Nephron progenitor cell (in vitro differentiated cells): ENCODE data around the gene PIK3C3.

ENCODE experiments used
- DNase-seq: peaks from one replicate; pipeline ENCODE4 v3.0.0; 2021
- H3K27ac Mint-ChIP-seq: 2 replicates; pipeline ENCODE4 v1.8.0; 2021; ENCODE audit warnings: mild to moderate bottlenecking, moderate library complexity, mixed read lengths
- H3K27me3 Mint-ChIP-seq: 2 replicates; pipeline ENCODE4 v1.8.0; 2021; ENCODE audit warnings: mild to moderate bottlenecking, low read depth, mixed read lengths; ENCODE audit not compliant: poor library complexity
- H3K36me3 Mint-ChIP-seq: 2 replicates; pipeline ENCODE4 v1.8.0; 2021; ENCODE audit warnings: low read depth, mixed read lengths
- H3K4me1 Mint-ChIP-seq: 2 replicates; pipeline ENCODE4 v1.8.0; 2021; ENCODE audit warnings: mixed read lengths
- H3K4me3 Mint-ChIP-seq: 2 replicates; pipeline ENCODE4 v1.8.0; 2021; ENCODE audit warnings: mild to moderate bottlenecking, moderate library complexity, mixed read lengths
- H3K9me3 Mint-ChIP-seq: 2 replicates; pipeline ENCODE4 v1.8.0; 2021; ENCODE audit warnings: mild to moderate bottlenecking, moderate library complexity, mixed read lengths
- CTCF ChIP-seq: fragments of 200-600 bp; sonication (generic); IDR thresholded peaks from 2 replicates; pipeline ENCODE4 v1.5.0; 2021; ENCODE audit warnings: antibody characterized with exemption

Gene PIK3C3

GRCh38 chr18:41966943-41967342 lies 11.9 kb downstream of the PIK3C3 start:
- peaks cover 30% of the 10 kb centered on the region for H3K36me3 Mint-ChIP-seq
- H3K4me1 Mint-ChIP-seq, result no peaks in the 10 kb centered on the region
- TF ChIP-seq CTCF, result no peak
- H3K27ac Mint-ChIP-seq, result peak overlapping the region; percentile 20
- H3K9me3 Mint-ChIP-seq, result no peaks in the 10 kb centered on the region
- no peak overlapping the region for H3K4me3 Mint-ChIP-seq
- no peak for DNase-seq
- H3K27me3 Mint-ChIP-seq, result no peaks in the 10 kb centered on the region

- no peak for DNase-seq
- H3K4me3 Mint-ChIP-seq, result no peak overlapping the region
- H3K4me1 Mint-ChIP-seq, result peaks cover 7% of the 10 kb centered on the region
- no peaks in the 10 kb centered on the region for H3K27me3 Mint-ChIP-seq
- TF ChIP-seq CTCF, result no peak
- H3K36me3 Mint-ChIP-seq, result peaks cover 30% of the 10 kb centered on the region
- no peaks in the 10 kb centered on the region for H3K9me3 Mint-ChIP-seq
- H3K27ac Mint-ChIP-seq, result no peak overlapping the region
These were observed 12.6 kb downstream of the PIK3C3 start for GRCh38 chr18:41967680-41968079.

- Mint-ChIP-seq H3K4me3 (no peak overlapping the region), H3K27ac (no peak overlapping the region), H3K27me3 (no peaks in the 10 kb centered on the region), H3K4me1 (peaks cover 10% of the 10 kb centered on the region), H3K36me3 (peaks cover 25% of the 10 kb centered on the region), H3K9me3 (no peaks in the 10 kb centered on the region)
- TF ChIP-seq CTCF, result no peak
- no peak for DNase-seq
These were observed 14.8 kb downstream of the PIK3C3 start for GRCh38 chr18:41969881-41970280.

DNA sequence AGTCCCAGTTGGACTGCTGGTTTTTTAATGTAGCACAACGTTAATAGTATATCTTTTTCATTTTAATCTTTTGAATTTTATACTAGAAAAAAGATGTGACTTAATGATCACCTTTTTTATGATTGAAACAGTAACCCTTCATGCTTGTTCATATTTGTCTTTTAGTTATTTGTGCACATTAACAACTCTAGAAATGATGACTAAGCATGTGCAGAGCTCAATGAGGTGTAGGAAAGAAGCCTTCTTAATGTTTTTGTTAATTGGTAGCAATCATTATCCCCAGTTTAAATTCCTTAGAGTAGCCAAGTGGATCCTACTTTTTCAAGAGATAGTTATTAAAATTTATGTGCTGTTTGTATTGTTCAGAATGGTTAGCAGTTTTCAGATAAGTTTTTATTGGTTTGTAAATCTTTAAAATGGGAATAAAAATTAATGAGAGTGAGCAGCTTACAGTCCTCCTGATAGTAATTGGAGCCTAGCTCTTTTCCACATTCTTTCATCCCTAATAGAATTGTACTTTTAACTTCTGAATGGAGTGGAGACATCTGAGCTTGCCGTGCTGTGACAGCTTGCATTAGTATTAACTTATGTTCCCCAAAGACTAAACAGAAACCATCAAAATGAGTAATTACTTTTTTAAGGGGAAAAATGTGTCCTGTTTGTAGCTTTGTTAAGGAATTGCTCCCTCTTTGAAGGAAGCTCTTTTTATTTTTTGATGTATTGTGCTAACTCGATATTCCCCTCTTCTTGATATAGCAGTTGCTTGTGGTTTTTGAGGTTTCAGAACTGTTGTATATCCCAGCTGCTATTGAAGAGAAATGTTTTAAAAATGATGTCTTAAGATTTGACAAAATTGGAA lies 17.3 kb downstream of the PIK3C3 start:
- no peaks in the 10 kb centered on the region for H3K9me3 Mint-ChIP-seq

DNA sequence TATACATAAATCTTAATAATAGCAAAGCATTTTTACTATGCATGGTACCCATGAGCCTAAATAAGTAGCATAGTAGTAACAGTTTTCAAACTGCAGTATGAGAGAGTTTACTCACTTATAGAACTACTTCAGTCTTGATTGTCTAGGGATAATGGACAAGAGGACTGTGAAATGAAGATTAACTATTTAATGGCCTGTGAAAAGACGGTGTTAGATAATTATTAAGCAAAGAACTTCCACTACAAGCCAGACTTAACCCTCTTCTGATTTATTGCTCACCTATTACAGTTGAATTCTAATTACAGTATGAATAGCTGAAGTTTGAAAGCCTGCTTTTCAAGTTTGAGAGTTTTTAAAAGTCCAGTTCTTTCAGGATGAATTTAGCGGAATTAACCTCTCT lies 18.9 kb downstream of the PIK3C3 start:
- Mint-ChIP-seq H3K27ac (no peak overlapping the region), H3K4me3 (no peak overlapping the region), H3K36me3 (peaks cover 34% of the 10 kb centered on the region), H3K9me3 (no peaks in the 10 kb centered on the region), H3K27me3 (no peaks in the 10 kb centered on the region), H3K4me1 (peaks cover 10% of the 10 kb centered on the region)
- no peak for TF ChIP-seq CTCF
- DNase-seq, result no peak

More for the DNA sequence above, 17.3 kb downstream of the PIK3C3 start:
- no peak for TF ChIP-seq CTCF
- peaks cover 30% of the 10 kb centered on the region for H3K36me3 Mint-ChIP-seq
- peak overlapping the region; percentile 39 for H3K27ac Mint-ChIP-seq
- no peaks in the 10 kb centered on the region for H3K27me3 Mint-ChIP-seq
- no peak for DNase-seq
- H3K4me1 Mint-ChIP-seq, result peaks cover 10% of the 10 kb centered on the region
- no peak overlapping the region for H3K4me3 Mint-ChIP-seq

DNA sequence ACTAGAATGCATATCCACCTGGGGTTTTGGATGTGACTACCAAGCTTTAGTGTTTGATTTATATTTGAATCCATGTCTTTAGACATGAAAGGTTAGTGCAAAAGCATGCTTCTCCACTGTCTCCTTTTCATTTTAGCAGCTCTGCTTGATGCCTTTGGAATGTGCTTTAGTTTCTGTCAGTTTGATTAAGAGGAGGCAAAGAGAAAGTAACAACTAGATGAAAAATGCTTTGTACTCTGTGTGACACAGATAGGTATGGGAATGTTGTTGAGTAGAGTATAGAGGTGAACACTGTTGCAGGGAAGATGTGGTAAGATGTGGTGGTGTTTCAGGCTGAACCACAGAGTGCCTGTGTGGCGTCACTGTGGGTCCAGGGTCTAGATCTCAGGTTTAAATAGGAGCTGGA lies 19.8 kb downstream of the PIK3C3 start:
- H3K27ac Mint-ChIP-seq, result peak overlapping the region; percentile 0
- H3K27me3 Mint-ChIP-seq, result no peaks in the 10 kb centered on the region

More for the DNA sequence above, 19.8 kb downstream of the PIK3C3 start:
- Mint-ChIP-seq H3K4me3 (no peak overlapping the region), H3K9me3 (no peaks in the 10 kb centered on the region), H3K4me1 (peaks cover 10% of the 10 kb centered on the region), H3K36me3 (peaks cover 34% of the 10 kb centered on the region)
- DNase-seq, result no peak
- no peak for TF ChIP-seq CTCF
